DOHH2 (cell line): ENCODE results near the gene CACNA2D2.

Source experiments
- H3F3A ChIP-seq: fragments of 200-600 bp; sonication (generic), shearing (Covaris generic); 2 replicates; pipeline ENCODE4 v1.6.0; 2016; ENCODE audit warnings: antibody characterized with exemption, mild to moderate bottlenecking; ENCODE audit not compliant: control insufficient read depth, insufficient read depth
- H3K27ac ChIP-seq: fragments of 200-600 bp; sonication (generic); 2 replicates; pipeline ENCODE4 v1.5.1; 2014; ENCODE audit warnings: low read depth, mild to moderate bottlenecking, low read length, moderate library complexity
- H3K27me3 ChIP-seq: fragments of 200-600 bp; sonication (generic); 2 replicates; pipeline ENCODE4 v1.6.1; 2014; ENCODE audit warnings: mild to moderate bottlenecking, low read length, mixed read lengths; ENCODE audit not compliant: control insufficient read depth
- H3K36me3 ChIP-seq: fragments of 200-600 bp; sonication (generic); 2 replicates; pipeline ENCODE4 v1.6.1; 2014; ENCODE audit warnings: mild to moderate bottlenecking, low read length, moderate library complexity, mixed read lengths; ENCODE audit not compliant: control insufficient read depth
- H3K4me1 ChIP-seq: fragments of 200-600 bp; sonication (generic); 2 replicates; pipeline ENCODE4 v1.6.1; 2014; ENCODE audit warnings: mild to moderate bottlenecking, low read length, mixed read lengths; ENCODE audit not compliant: control insufficient read depth
- H3K4me2 ChIP-seq: fragments of 200-600 bp; sonication (generic); 2 replicates; pipeline ENCODE4 v1.6.0; 2014; ENCODE audit warnings: mild to moderate bottlenecking, low read length, moderate library complexity
- H3K4me3 ChIP-seq: fragments of 200-600 bp; sonication (generic); 2 replicates; pipeline ENCODE4 v1.5.1; 2014; ENCODE audit warnings: mild to moderate bottlenecking, low read length, mixed read lengths
- H3K79me2 ChIP-seq: fragments of 200-600 bp; sonication (generic); 2 replicates; pipeline ENCODE4 v1.6.1; 2014; ENCODE audit warnings: mild to moderate bottlenecking, low read length, mixed read lengths; ENCODE audit not compliant: control insufficient read depth
- H3K9me2 ChIP-seq: fragments of 200-600 bp; sonication (generic); replicated peaks from 2 replicates; pipeline ENCODE4 v1.6.1; 2014; ENCODE audit warnings: mild to moderate bottlenecking, low read length, mixed read lengths; ENCODE audit not compliant: control insufficient read depth
- H3K9me3 ChIP-seq: fragments of 200-600 bp; sonication (generic); 2 replicates; pipeline ENCODE4 v1.6.1; 2014; ENCODE audit warnings: antibody characterized with exemption, low read length, mixed read lengths; ENCODE audit not compliant: control insufficient read depth, insufficient read depth
- H4K20me1 ChIP-seq: fragments of 200-600 bp; sonication (generic); 2 replicates; pipeline ENCODE4 v1.6.0; 2014; ENCODE audit warnings: low read depth, mild to moderate bottlenecking, antibody characterized with exemption, low read length, moderate library complexity; ENCODE audit not compliant: control insufficient read depth, insufficient read depth
- EZH2phosphoT487 ChIP-seq: fragments of 200-600 bp; sonication (generic); IDR thresholded peaks from 2 replicates; pipeline ENCODE4 v1.6.1; 2017; ENCODE audit warnings: borderline replicate concordance, mild to moderate bottlenecking, antibody characterized with exemption, low read length, moderate library complexity, mixed read lengths
- TF ChIP-seq, protein P1 (sequence below): fragments of 200-600 bp; sonication (generic); IDR thresholded peaks from one replicate; pipeline ENCODE4 v1.5.1; 2014; ENCODE audit warnings: antibody characterized with exemption, mild to moderate bottlenecking, low read depth, low read length; ENCODE audit not compliant: poor library complexity, severe bottlenecking

The CACNA2D2 gene

DNA sequence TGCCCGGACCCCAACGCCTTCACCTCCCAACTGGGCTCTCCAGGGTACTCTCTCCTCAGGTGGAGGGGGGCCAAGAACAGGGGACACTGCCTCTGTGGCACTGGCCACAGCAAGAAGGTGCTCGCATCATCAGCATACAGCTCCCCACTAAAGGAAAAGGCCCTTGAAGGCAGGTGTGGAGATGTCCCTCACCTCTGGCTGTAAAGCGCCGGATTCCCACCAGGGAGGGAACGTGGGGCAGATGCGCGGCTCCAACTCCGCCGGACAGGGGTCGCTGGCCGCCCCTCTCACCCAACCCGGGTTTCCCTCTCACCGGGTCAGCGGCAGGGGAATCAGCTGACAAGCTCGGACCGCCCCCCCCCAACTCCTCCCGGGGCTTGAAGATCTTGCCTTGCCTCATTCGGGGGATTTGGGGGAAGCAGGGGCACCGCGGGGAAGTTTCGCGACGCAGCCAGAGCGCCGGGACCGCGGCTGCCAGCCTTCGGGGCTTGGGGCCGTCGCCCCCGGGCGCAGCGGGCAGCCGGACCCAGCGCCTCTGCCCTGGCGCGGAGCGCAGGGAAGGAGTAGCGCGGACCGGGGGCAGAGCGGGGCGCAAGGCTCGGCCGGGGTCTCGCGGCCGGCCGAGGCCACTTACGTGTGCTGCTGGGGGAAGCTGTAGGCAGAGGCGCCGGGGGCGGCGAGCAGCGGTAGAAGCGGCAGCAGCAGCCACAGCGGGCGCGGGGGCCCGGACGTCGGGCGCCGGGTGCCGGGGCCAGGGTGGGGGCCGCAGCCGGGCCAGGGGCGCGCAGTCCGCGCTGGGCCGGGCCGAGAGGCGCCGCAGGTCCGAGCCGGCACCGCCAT is 630 bp downstream of the CACNA2D2 start:
- Histone ChIP-seq H3K9me2 (no peaks in the 10 kb centered on the region), H3F3A (no peaks in the 10 kb centered on the region), H3K27ac (no peak overlapping the region), H4K20me1 (no peaks in the 10 kb centered on the region), H3K36me3 (no peaks in the 10 kb centered on the region), H3K4me3 (no peak overlapping the region), H3K9me3 (no peaks in the 10 kb centered on the region), H3K27me3 (peaks cover 22% of the 10 kb centered on the region), H3K79me2 (no peaks in the 10 kb centered on the region), H3K4me2 (no peak overlapping the region), H3K4me1 (no peaks in the 10 kb centered on the region)
- TF ChIP-seq EZH2phosphoT487, result no peak
- TF ChIP-seq, protein P1, sequence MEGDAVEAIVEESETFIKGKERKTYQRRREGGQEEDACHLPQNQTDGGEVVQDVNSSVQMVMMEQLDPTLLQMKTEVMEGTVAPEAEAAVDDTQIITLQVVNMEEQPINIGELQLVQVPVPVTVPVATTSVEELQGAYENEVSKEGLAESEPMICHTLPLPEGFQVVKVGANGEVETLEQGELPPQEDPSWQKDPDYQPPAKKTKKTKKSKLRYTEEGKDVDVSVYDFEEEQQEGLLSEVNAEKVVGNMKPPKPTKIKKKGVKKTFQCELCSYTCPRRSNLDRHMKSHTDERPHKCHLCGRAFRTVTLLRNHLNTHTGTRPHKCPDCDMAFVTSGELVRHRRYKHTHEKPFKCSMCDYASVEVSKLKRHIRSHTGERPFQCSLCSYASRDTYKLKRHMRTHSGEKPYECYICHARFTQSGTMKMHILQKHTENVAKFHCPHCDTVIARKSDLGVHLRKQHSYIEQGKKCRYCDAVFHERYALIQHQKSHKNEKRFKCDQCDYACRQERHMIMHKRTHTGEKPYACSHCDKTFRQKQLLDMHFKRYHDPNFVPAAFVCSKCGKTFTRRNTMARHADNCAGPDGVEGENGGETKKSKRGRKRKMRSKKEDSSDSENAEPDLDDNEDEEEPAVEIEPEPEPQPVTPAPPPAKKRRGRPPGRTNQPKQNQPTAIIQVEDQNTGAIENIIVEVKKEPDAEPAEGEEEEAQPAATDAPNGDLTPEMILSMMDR, result no peak

DNA sequence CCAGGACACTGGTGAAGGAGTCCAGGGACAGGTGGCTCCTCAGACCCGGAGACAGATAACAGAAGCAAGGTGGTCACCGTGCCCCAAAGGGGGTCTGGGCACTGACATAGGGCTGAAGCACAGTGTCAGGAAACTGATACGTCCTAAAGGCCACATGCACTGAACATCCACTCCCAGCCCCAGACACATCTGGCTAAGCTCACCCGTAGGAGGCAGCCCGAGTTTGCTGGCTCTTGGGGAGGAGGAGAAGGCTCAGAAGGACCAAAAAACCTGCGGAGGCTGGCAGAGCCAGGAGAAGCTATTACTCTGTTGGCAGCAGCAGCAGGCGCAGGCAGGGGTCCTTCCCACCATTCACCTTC is 1.2 kb downstream of the CACNA2D2 start:
- Histone ChIP-seq H3K9me3 (no peaks in the 10 kb centered on the region), H3K9me2 (no peaks in the 10 kb centered on the region), H3K4me3 (no peak overlapping the region), H4K20me1 (no peaks in the 10 kb centered on the region), H3K79me2 (no peaks in the 10 kb centered on the region), H3K36me3 (no peaks in the 10 kb centered on the region), H3K27ac (no peak overlapping the region), H3K4me1 (no peaks in the 10 kb centered on the region), H3K4me2 (no peak overlapping the region), H3K27me3 (peaks cover 22% of the 10 kb centered on the region), H3F3A (no peaks in the 10 kb centered on the region)
- TF ChIP-seq EZH2phosphoT487, result no peak
- TF ChIP-seq, protein P1, result no peak

DNA sequence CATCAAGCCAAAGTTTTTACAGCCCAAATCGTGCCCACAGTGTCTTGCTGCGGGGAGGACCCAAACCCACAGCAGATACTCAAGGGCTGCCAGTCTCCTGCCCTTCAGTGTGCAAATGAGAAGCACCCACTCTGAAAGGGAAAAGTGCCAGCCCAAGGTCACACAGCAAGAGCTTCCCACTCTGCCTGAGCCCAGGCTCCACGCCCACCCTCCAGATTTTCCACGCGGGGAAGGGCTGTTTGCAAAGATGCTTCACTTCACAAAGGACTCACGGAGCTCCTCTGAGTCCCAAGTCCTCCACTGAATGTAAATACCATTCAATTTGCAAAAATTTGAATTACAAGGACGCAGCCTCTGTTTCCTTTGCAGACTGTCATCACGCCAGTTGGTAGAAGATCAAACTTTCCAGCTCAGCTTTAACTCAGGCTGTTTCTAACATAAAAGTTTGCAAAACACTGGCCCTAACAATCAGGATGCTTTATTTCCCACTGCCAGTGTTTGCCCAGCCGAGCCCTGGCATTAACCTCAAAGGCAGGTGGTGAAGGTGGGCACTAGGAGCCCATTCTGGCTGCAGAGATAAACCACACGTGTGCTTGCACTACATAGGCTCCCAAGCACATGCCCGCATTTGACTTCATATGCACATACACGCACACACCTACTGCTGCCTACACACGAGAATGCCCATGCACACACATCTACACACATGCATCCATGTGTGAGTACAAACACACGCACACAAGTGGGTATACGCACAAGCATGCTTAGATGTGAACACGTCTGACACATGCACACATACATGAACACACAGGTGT is 7.6 kb downstream of the CACNA2D2 start:
- H3K27ac ChIP-seq, result no peak overlapping the region
- no peaks in the 10 kb centered on the region for H3K79me2 ChIP-seq
- H3K4me2 ChIP-seq, result no peak overlapping the region
- H4K20me1 ChIP-seq, result no peaks in the 10 kb centered on the region
- no peak overlapping the region for H3K4me3 ChIP-seq
- no peaks in the 10 kb centered on the region for H3K4me1 ChIP-seq
- no peaks in the 10 kb centered on the region for H3K9me2 ChIP-seq
- H3K9me3 ChIP-seq, result no peaks in the 10 kb centered on the region
- no peak for TF ChIP-seq EZH2phosphoT487
- TF ChIP-seq, protein P1, result no peak
- no peaks in the 10 kb centered on the region for H3K27me3 ChIP-seq
- H3K36me3 ChIP-seq, result no peaks in the 10 kb centered on the region
- H3F3A ChIP-seq, result no peaks in the 10 kb centered on the region
